Left ventricle myocardium superior (tissue), 1 donor: ENCODE data around the gene PRKD2. TPM values are rescaled to one million over a fixed set of nuclear protein-coding genes. Genes with fewer than 3 reads are reported as not detected.
A peak's percentile ranks its signal among the peaks of the same experiment; 100 is the strongest.
"Not testable (repeated sequence)": the region's sequence is repeated elsewhere in the genome, so short reads cannot be mapped to it uniquely, and the experiment has no call there.

ENCODE experiments used
- ATAC-seq: fragments of 200-7000 bp; cut with Tn5 transposase; one replicate; pipeline ENCODE4 v1.9.1; 2020; ENCODE audit warnings: mild to moderate bottlenecking, moderate library complexity
- DNase-seq: peaks from one replicate; pipeline ENCODE4 v3.0.0-alpha.2; 2020
- intact Hi-C: fragments of 100-400 bp; cut with micrococcal nuclease; formaldehyde crosslinking; loops from one replicate; pipeline ENCODE4 v1.11.0; 2022
- total RNA-seq: library from RNA; stranded (reverse); fragmentation: NEBNext Ultra II Directional; extraction: Animal tissue kit (Norgen Biotek cat#: 25700); gene quantifications from one replicate; pipeline ENCODE4 v1.2.1, GENCODE V29; 2021
- donor health status: DM: no; HTN: yes; CAD: no; lungs with severe emphysema.

Gene PRKD2
- total RNA-seq, 1 donor from 2014 or later, result 9.3 TPM

DNA sequence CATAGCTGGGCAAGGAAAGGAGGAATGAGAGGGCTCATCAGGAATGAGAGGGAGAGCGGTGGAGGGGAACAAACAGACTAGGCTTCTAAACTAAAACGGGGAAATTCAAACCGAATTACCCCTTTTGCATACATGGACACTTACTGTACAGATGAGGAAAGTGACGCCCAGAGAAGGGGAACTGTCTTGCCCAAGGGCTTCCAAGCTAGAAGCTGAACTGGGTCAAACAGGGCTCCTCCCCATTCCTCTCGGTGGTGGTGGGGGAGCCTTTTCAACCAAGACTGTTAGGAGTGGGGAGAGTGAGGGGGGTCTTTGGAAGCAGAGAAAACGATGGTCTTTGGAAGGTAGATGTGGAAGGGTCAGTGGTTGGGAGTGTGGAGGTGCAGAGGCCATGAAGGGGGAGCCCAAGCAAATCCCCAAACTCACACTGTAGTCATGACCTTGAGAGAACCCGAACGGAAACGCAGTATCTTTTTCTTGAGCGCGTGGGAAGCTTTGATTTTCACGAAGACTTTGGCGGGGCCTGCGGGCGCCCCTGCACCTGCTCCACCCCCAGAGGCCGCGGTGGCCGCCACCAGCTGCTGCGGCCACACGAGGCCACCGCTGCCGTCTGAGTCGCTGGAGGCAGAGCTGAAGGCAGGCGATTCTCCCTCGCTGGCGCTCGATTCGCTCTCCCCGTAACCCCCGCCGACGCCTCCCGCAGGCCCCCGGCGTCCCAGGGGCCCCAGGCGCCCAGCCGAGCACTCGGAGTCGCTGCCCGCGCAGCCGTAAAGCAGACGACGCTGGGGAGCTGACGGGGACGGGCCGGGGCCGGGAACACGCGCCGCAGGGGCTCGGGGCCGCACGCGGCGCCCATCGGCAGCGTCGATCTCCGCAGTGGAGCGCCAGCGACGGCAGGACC, 68.6 kb downstream of the PRKD2 start:
- intact Hi-C loops, result no loop called here
- DNase-seq, result no peak
- ATAC-seq, result no peak

DNA sequence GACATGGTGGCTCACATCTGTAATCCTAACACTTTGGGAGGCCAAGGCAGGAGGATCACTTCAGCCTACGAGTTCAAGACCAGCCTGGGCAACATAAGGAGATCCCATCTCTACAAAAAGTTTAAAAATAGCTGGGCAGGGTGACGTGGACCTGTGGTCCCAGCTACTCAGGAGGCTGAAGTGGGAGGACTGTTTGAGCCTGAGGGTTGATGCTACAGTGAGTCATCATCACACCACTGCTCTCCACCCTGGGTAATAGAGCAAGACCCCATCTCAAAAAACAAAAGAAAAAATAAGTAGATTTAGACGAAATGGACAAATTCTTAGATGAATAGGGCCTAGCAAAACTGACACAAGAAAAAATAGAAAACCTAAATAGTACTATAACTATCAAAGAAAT, 70.5 kb downstream of the PRKD2 start:
- DNase-seq (no peak), ATAC-seq (no peak)
- intact Hi-C loops, result no loop called here

DNA sequence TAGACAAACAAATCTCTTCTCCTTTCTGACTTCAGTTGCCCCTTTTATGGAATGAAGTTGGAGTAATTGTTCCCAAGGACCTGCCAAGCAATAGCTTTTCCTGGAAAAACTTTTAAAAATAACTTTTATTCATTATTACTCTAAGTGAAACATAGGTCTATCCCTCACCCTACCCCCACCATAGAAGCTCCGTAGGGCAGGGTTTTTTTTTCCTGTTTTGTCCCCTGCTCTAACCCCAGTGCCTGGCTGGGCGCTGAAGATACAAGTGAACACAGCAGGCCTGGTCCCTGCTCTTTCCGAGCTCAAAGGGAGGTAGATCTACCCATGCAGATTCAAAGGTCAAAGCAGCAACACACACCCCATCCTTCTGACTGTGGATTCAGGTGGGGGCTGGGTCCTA, 72.2 kb downstream of the PRKD2 start:
- ATAC-seq, result no peak

DNA sequence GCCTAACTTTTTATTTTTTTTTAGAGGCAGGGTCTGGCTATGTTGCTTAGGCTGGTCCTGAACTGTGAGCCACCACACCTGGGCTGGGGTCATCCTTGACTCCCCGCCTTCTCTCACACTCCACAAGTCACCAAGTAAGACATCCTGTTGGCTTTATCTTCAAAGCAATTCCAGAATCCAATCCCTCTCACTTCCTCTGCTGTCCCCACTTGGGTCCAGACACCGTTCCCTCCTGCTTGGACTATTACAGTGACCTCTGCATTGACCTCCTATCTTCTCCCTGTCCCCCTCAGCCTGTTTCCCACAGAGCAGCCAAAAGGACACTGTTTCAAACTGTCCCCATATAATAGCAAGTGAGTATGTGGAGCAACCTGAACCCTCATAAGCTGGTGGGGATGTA, 76.3 kb downstream of the PRKD2 start:
- intact Hi-C loops, result no loop called here
- DNase-seq (no peak), ATAC-seq (no peak)

More for the DNA sequence above, 72.2 kb downstream of the PRKD2 start:
- intact Hi-C loops, result no loop called here
- no peak for DNase-seq

DNA sequence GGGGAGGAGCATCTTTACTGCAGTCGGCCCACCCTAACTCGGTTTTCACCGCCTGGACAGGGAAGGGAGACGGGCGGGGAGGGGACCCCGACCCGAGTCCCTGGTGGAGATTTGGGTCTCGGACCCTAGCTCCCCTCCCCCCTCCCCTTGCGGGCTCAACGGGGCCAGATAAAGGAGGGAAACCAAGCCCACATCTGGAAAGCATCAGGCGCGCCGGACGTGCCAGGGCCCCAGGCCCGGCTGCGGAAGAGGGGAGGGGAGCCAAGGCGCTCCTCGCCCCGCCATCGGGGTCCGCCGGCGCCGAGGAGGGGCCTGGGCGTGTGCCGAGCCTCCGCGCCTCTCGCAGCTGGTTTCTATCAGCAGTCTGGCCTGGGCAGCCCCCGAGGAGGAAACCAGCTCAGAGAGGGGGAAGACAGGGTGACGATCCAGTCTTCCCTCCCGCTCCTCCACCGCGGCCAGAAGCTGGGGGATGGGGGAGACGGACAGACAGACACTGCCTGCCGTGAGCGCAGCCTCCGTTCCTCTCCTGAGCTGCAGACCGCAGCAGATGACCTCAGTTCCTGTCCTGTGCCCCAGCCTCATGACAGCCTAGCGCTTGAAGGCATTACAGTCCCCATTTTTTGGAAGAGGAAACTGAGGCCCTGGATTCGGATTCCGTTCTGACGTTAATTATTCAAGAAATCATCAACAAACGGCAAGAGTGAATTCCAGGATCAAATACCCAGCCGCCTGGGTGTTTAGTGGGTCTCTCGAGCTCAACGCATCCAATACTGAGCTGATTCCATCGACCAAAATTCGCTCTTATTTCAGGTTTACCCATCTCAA, 77.3 kb downstream of the PRKD2 start:
- peak; percentile 62 for ATAC-seq
- intact Hi-C loops, result no loop called here
- DNase-seq, result peak; percentile 75

DNA sequence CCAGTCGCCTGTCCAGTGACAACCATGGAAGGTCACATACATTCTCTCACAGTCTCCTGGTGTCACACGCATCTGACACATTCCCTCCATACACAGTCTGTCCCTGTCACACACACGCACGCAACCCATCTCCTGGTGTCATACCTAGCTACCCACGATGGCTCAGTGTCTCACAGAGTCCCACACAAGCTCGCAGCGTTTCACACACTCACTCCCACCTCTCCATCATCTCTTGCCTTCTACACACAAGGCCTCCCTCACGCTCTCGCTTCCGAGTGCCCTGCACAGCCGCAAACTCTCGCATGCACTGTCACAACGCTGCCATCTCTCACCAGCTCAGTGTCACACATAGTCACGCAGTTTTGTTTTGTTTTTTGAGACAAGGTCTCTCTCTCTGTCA, 79.7 kb downstream of the PRKD2 start:
- ATAC-seq (no peak), DNase-seq (no peak)
- intact Hi-C loops, result no loop called here

DNA sequence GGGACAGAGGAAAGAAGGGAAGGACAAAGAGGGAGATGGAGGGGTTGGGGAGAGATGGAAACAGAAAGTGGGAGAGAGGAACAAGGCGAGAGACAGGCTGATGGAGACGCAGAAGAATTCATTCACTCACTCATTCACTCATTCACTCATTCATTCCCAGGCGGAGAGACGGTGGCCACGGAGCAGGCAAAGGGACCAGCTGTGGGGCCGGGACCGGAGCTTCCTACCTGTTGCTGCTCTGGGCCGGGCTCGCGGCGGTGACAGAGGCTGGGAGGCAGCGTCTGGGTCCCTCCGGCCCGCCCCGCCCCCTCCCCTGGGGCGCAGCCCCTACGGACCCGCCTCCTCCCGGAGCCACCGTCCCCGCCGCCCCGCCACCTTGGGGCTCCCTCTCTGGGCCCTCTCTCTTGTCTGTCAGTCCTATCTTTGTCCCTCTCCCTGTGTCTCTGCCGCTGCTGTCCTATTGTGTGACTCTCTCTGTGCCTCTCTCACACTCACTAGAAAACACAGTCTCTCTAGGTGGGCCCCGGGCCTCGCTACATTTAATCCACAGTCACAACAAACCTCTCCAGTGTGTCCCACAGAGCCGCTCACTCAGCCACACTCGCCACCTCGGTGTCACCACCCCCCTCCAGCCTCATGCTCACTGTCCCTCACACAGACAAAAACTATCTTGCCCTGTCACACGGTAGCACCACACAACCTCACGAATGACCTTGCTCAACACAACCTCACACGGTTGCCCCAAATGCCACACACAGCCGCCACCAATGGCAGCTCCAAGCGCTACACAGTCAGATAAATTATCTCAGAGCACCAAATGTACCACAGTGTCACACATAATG, 80.8 kb downstream of the PRKD2 start, which contains the start of gene GNG8:
GNG8 (minus strand) TSS at position 283 of the 842 bp plus-strand sequence. CDS start 1,520 bp downstream, outside the sequence.
- DNase-seq (no peak), ATAC-seq (no peak)
- intact Hi-C loops, result no loop called here

DNA sequence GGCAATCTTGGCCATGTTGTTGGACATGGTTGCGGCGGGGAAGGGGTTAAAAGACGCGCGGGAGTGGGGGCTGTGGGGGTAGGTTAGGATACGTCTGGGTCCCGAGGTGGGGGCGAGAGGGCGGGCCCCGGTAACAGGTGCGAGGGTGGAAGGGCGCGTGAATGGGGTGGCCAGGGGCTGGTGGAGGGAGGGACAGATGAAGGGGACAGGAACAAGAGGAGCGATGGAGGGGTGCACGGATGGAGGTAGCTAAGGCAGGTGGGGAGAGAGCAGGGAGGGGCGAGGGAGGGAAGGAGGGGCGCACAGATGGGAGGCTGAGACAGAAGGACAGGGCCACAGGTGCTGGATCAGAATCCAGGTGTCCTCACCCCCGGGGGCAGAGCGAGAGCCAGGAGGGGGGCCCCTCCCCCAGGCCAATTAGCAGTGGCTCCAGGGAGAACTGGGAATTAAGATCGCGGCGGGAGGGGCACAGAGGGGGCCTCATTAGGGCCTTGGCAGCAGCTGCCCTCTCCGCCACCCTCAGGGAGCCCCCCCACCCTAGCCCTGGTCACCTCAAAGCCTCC, 82.2 kb downstream of the PRKD2 start:
- DNase-seq (no peak), ATAC-seq (no peak)
- intact Hi-C loops, result no loop called here

DNA sequence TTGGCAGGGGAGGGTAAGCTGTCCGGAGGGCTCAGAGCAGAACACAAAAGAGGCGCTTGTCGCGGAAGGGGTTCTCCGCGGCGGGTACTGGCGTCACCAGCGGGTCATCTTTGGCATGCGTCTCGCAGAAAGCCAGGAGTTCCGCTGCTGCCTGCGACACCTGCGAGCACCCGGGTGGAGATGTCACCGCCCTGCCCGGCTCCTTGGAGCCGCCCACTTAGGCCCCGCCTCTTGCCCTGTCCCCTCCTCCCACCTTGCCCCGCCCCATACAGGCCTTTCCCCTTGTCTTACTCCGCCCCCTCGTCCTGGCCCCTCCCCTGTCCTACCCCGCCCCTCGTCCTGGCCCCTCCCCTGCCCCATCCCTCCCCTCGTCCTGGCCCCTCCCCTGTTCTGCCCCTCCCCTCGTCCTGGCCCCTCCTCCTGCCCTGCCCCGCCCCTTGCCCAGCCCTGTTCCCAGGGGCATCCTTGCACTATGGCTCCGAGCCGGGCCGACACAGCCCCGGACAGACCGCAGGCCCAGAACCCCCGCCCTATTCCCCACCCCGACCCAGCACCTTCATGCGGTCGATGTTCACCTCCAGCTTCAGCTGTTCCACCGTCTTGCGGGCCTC, 82.8 kb downstream of the PRKD2 start:
- DNase-seq (peak; percentile 78), ATAC-seq (peak; percentile 42)
- intact Hi-C loops, result no loop called here

DNA sequence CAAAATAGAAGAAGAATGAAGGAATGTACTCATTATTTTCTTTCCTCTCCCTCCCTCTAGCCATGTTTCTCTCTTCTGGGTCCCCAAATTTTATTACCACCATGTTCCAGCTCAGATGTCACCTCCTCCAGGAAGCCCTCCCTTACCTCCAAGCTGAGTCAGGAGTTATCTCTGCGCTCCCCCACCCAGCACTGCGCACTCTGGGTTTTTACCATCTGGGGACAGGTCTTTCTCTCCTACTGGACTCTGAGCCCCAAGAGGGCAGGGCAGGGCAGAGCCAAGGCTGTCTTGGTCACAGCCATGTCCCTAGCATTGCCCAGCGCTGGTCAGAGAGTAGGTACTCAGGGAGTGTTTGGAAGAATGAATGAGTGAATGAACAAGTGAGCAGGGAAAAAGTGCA, 83.8 kb downstream of the PRKD2 start:
- intact Hi-C loops, result no loop called here
- ATAC-seq (no peak), DNase-seq (no peak)

DNA sequence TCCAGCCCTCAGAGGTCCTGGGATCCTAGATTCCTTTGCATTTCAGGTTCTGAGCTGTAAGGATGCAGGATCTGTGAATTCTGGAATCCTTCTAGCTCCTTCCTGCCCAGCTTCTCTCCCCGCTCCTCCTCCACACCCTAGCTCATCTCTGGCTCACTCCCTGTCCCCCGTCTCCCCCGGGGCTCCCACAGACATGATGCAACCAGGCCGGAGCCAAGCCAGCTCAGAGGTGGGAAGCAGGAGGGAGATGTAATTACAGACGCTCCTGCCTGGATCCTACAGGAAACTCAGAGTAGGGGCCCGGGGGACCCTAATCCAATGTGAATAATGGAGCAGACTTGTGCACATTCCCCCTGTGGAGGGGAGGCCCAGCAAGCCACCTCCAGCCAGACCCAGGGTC, 85.4 kb downstream of the PRKD2 start:
- intact Hi-C loops, result no loop called here
- DNase-seq (peak; percentile 69), ATAC-seq (peak; percentile 23)

DNA sequence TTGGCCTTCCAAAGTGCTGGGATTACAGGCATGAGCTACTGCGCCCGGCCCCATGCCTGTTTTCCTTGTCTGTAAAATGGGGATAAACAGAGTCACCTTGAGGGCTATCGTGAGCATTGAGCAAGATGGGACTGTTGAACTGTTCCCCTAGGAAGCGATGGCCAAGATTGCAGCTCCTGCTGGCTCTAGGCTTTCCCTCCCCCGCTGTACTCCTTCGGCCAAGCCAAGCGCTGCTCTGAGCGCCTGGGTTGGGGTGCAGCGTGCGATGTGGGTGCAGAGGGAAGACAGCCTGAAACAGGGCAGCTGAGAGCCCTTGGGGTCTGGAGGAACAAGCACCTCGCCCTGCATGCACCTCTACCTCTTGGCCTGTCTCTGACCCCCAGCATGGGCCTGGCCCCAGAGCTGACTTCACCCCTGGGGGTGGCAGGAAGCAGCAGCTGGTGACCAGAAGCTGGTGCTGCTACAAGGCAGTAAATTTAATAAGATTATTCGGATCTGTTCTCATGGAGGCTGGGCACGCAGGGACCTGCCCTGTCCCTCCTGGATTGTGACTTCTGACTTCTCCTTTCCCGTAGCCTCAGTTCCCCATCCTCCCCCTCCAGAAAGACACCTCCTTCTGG, 86.2 kb downstream of the PRKD2 start:
- DNase-seq, result no peak
- intact Hi-C loops, result no loop called here
- ATAC-seq, result peak; percentile 35

DNA sequence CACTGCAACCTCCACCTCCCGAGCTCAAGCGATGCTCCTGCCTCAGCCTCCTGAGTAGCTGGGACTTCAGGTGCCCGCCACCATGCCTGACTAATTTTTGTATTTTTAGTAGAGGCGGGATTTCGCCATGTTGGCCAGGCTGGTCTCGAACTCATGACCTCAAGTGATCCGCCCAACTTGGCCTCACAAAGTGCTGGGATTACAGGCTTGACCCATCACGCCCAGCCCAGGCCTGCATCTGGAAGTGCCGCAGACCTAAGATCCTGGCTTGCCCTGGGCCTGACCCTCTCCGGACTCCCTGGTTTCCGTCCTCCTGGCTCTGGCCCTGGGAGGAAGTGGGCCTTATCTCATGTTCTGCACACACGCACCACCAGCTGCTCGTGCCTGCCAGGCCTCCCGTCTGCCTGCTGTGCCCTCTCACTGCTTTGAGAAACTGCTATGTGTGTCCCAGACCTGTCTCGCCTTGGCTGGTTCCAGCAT, 87.3 kb downstream of the PRKD2 start:
- ATAC-seq (peak; percentile 14), DNase-seq (peak; percentile 63)
- intact Hi-C loops, result no loop called here

DNA sequence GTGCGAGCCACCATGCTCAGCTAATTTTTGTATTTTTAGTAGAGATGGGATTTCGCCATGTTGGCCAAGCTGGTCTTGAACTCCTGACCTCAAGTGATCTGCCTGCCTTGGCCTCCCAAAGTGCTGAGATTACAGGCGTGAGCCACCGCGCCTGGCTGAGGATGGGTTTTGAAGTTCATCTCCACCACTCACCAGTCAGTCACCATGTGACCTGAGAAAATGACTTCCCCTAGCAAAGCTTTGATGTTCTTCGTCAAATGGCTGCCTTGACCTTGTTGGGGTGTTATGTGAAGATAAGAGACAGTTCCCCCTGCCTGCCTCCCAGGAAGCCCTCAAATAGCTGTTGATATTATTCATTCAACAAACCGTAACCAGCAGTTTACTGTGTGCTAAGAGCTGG, 87.9 kb downstream of the PRKD2 start:
- intact Hi-C loops, ATAC-seq, DNase-seq: not testable (repeated sequence)

DNA sequence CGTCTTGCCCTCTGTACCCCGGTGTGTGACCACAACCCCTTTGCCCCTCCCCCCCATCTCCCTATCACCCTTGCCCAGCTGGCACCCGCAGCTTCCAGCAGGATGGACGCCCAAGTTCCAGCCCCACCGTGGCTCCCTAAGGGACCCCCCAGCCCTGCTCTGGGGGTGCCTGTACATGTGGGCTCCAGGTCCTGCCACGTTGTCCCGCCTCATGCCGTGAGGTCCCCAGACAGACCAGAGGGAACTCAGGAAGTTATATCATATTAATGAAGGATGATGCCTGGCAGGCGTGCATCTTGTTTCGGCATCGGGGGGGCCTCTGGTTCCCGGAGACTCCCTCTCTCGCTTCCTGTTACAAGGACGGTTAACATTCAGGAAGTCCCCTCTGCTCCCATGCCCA, 90.5 kb downstream of the PRKD2 start:
- ATAC-seq, result no peak
- DNase-seq, result no peak
- intact Hi-C loops, result no loop called here

DNA sequence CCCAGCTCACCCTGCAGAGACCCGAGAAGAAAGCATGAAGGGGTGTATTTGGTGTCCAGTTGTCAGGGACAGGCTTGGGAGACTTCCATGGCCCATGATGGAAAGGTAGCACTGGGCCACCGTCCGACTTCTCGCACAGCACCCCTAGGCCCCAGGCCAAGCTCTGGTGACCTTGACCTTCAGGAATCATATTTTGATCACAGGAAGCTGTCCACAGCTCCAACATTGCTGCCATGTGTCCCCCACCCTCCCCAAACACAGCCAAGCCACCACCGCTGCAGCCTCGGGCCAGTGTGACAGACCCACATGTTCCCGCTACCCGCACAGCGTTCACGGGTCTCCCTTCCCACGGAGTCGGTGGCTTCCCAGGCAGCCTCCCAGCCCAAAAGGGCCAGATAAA, 91.2 kb downstream of the PRKD2 start:
- intact Hi-C loops, result no loop called here
- ATAC-seq (peak; percentile 3), DNase-seq (peak; percentile 51)

DNA sequence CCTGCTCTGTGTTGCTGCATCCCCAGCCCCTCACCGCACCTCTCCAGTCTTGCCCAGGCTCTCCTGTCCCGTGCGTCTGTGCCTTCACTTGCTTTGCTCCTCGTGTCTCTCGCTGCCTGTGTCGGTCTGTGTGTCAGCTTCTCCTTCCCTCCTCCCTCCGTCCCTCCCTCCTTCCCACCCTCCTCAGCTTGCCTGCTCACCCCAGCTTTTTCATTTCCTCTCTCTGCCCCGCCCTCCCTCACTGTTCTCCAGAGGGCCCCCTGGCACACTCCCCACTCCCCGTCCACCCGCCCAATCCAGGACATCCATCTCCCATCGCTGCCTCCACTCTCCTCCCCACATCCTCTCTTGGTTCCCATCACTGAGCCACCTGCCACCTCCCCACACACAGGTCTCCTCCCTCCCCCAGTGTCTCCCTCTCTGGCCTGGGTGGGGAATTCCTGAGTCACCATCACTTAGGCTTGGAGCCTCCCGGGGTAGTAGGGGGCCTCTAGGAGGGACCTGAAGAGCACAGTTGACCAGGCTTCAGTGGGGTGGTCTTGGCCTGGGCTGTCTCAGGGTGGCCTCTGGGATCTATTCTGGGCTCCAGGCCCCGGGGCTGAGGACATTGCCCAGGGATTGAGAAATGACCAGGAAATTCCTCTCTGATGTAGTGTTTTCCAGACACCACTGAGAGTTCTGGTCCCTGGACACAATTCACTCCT, 91.8 kb downstream of the PRKD2 start, which contains the start of gene PTGIR:
PTGIR (minus strand) TSS at position 132 of the 704 bp plus-strand sequence. CDS start 864 bp downstream, outside the sequence.
- DNase-seq (peak; percentile 82), ATAC-seq (peak; percentile 81)
- intact Hi-C loops, result no loop called here
